Spleen (tissue), 11 donors: ENCODE results near the gene STEAP3. TPM values are rescaled to one million over a fixed set of nuclear protein-coding genes. Genes with fewer than 3 reads are reported as not detected.

Experiments used
- DNase-seq: peaks from one replicate; pipeline ENCODE4 v3.0.0-alpha.2; 2020
- H3K27ac ChIP-seq, 8 donors: fragments of 200-600 bp; sonication (generic) in 7 of 8; 1 replicate in 4 of 8; 2 replicates in 4 of 8; pipeline versions ENCODE4 v1.5.0 to v1.8.0; 2016 to 2021; ENCODE audit warnings: inconsistent platforms in 4 of 8, mild to moderate bottlenecking in 4 of 8, moderate library complexity in 1 of 8
- H3K27me3 ChIP-seq, 7 donors: fragments of 200-600 bp; sonication (generic) in 6 of 7; replicated peaks in 1 of 7; 1 replicate in 4 of 7; 2 replicates in 3 of 7; pipeline versions ENCODE4 v1.5.0 to v1.8.0; 2016 to 2021; ENCODE audit warnings: inconsistent platforms in 3 of 7, mild to moderate bottlenecking in 1 of 7
- H3K36me3 ChIP-seq, 6 donors: fragments of 200-600 bp; sonication (generic) in 5 of 6; 1 replicate in 4 of 6; 2 replicates in 2 of 6; pipeline versions ENCODE4 v1.5.0 to v1.8.0; 2016 to 2021; ENCODE audit warnings: inconsistent platforms in 2 of 6
- H3K4me1 ChIP-seq, 6 donors: fragments of 200-600 bp; sonication (generic) in 5 of 6; 1 replicate in 3 of 6; 2 replicates in 3 of 6; pipeline versions ENCODE4 v1.5.0 to v1.8.0; 2016 to 2021; ENCODE audit warnings: inconsistent platforms in 3 of 6
- H3K4me3 ChIP-seq, 8 donors: fragments of 200-600 bp; sonication (generic) in 7 of 8; 1 replicate in 4 of 8; 2 replicates in 4 of 8; pipeline versions ENCODE4 v1.5.0 to v1.8.0; 2016 to 2021; ENCODE audit warnings: inconsistent platforms in 4 of 8, mild to moderate bottlenecking in 4 of 8, moderate library complexity in 2 of 8
- H3K9me3 ChIP-seq, 8 donors: fragments of 200-600 bp; sonication (generic) in 7 of 8; 1 replicate in 4 of 8; 2 replicates in 4 of 8; pipeline versions ENCODE4 v1.5.0 to v1.8.0; 2016 to 2021; ENCODE audit warnings: inconsistent platforms in 4 of 8
- CTCF ChIP-seq, 11 experiments: fragments of 200-600 bp in 7 of 11; fragments of 450-650 bp in 4 of 11; sonication (generic) in 4 of 11; IDR thresholded peaks in 8 of 11; conservative IDR thresholded peaks in 3 of 11; 1 replicate in 7 of 11; 2 replicates in 4 of 11; pipeline versions ENCODE4 v1.4.0 to v1.8.0; 2016 to 2021; ENCODE audit warnings: antibody characterized with exemption in 11 of 11, inconsistent platforms in 4 of 11, mild to moderate bottlenecking in 1 of 11
- POLR2A ChIP-seq, 3 donors: fragments of 450-650 bp; IDR thresholded peaks; one replicate each; pipeline ENCODE4 v1.5.1; 2017; ENCODE audit warnings: antibody characterized with exemption in 3 of 3, mild to moderate bottlenecking in 1 of 3
- POLR2AphosphoS5 ChIP-seq, 3 donors: sonication (generic); formaldehyde crosslinking; IDR thresholded peaks; one replicate each; pipeline ENCODE4 v1.5.1; 2017; ENCODE audit warnings: antibody characterized with exemption in 3 of 3
- WGBS, 5 donors: extraction: QIAGEN DNeasy Blood & Tissue Kit in 3 of 5; methylation state at CpG; one replicate each; pipeline versions ENCODE4 v1.1.5 to v1.1.7; 2013 to 2018; 5-methylcytosine and 5-hydroxymethylcytosine counted together
- intact Hi-C: fragments of 100-400 bp; cut with DNase I; formaldehyde crosslinking; loops from one replicate; pipeline ENCODE4 v1.15.0; 2023; ENCODE audit warnings: low total_unique reads
- polyA plus RNA-seq, 3 donors: library from polyadenylated mRNA; stranded (reverse); fragments of 200-250 nt; gene quantifications; one replicate each; pipeline ENCODE4 v1.2.1, GENCODE V29; 2013
- total RNA-seq, 7 donors: library from RNA; depleted of rRNA in 3 of 7; stranded (reverse); fragments of >200 nt in 3 of 7; fragmentation: NEBNext Ultra II Directional in 4 of 7; extraction: Animal tissue kit (Norgen Biotek cat#: 25700) in 4 of 7; gene quantifications; one replicate each; pipeline versions ENCODE4 v1.1.0 to v1.2.1, GENCODE V29; 2016 to 2021
- donor health status: healthy with polysubstance abuse.
- donor health status: DM: no; HTN: no; CAD: no; lungs with moderate emphysema.
- donor health status: DM: no; HTN: no; CAD: no.
- donor health status: Bipolar disorder and iron deficiency.
- donor health status: healthy.
- donor health status: DM: no; HTN: no; CAD: no.
- donor health status: DM: yes; HTN: yes; CAD: no.

STEAP3 gene
- total and polyA plus RNA-seq, 10 donors, result 0.26 to 3.6 (median 1.5) TPM

- intact Hi-C loops, result no loop called here
- Histone ChIP-seq H3K9me3 (no peaks in the 10 kb centered on the region), H3K36me3 (peaks cover 0 to 6% (median 0%) of the 10 kb centered on the region in 6 donors), H3K27me3 (no peaks in the 10 kb centered on the region), H3K27ac (no peak overlapping the region), H3K4me1 (peaks cover 0 to 11% (median 0%) of the 10 kb centered on the region in 6 donors), H3K4me3 (no peak overlapping the region)
- TF ChIP-seq CTCF (IDR thresholded peaks at IDR 0.05 in 8 of 11, conservative IDR thresholded peaks at IDR 0.05 in 3 of 11), result no peak
- no peak for TF ChIP-seq POLR2A (IDR thresholded peaks at IDR 0.05)
- TF ChIP-seq POLR2AphosphoS5 (IDR thresholded peaks at IDR 0.05), result no peak
- WGBS, 5 donors, result 82 to 92% (median 87%) methylated on average over 6 of the region's 6 CpGs
- no peak for DNase-seq
Observed at GRCh38 chr2:119288576-119288975, 64.9 kb downstream of the STEAP3 start.

GRCh38 chr2:119289093-119289492, 65.5 kb downstream of the STEAP3 start:
- no peak for TF ChIP-seq POLR2AphosphoS5 (IDR thresholded peaks at IDR 0.05)
- no peak for TF ChIP-seq CTCF (IDR thresholded peaks at IDR 0.05 in 8 of 11, conservative IDR thresholded peaks at IDR 0.05 in 3 of 11)
- TF ChIP-seq POLR2A (IDR thresholded peaks at IDR 0.05), result no peak
- intact Hi-C loops, result no loop called here
- no peak for DNase-seq
- H3K4me1 ChIP-seq, result peaks cover 0 to 10% (median 0%) of the 10 kb centered on the region in 6 donors
- 73 to 87% (median 82%) methylated on average over 11 of the region's 11 CpGs for WGBS, 5 donors
- H3K9me3 ChIP-seq, result no peaks in the 10 kb centered on the region
- no peak overlapping the region for H3K4me3 ChIP-seq
- H3K27me3 ChIP-seq, result no peaks in the 10 kb centered on the region
- peaks cover 0 to 8% (median 0%) of the 10 kb centered on the region in 6 donors for H3K36me3 ChIP-seq
- peak overlapping the region in 1 of 8 donors; percentile 30 for H3K27ac ChIP-seq

GRCh38 chr2:119289642-119290041, 66.0 kb downstream of the STEAP3 start:
- Histone ChIP-seq H3K27me3 (no peaks in the 10 kb centered on the region), H3K27ac (peak overlapping the region in 1 of 8 donors; percentile 30), H3K4me1 (peaks cover 0 to 10% (median 0%) of the 10 kb centered on the region in 6 donors), H3K36me3 (peaks cover 0 to 14% (median 0%) of the 10 kb centered on the region in 6 donors), H3K9me3 (no peaks in the 10 kb centered on the region), H3K4me3 (no peak overlapping the region)
- intact Hi-C loops, result no loop called here
- no peak for DNase-seq
- TF ChIP-seq CTCF (IDR thresholded peaks at IDR 0.05 in 8 of 11, conservative IDR thresholded peaks at IDR 0.05 in 3 of 11) (no peak), POLR2AphosphoS5 (IDR thresholded peaks at IDR 0.05) (no peak), POLR2A (IDR thresholded peaks at IDR 0.05) (no peak)
- WGBS, 5 donors, result 78 to 90% (median 85%) methylated on average over 6 of the region's 6 CpGs

GRCh38 chr2:119290859-119291587, 67.4 kb downstream of the STEAP3 start:
- WGBS, 5 donors, result 50 to 90% (median 85%) methylated on average over 15 of the region's 15 CpGs
- DNase-seq, result no peak
- no peaks in the 10 kb centered on the region for H3K27me3 ChIP-seq
- no peaks in the 10 kb centered on the region for H3K9me3 ChIP-seq
- intact Hi-C loops, result no loop called here
- no peak for TF ChIP-seq POLR2AphosphoS5 (IDR thresholded peaks at IDR 0.05)
- peak in 5 of 11 experiments; percentile 40 to 79 (median 63) for TF ChIP-seq CTCF (IDR thresholded peaks at IDR 0.05 in 8 of 11, conservative IDR thresholded peaks at IDR 0.05 in 3 of 11)
- TF ChIP-seq POLR2A (IDR thresholded peaks at IDR 0.05), result no peak
- H3K4me1 ChIP-seq, result peaks cover 0 to 10% (median 0%) of the 10 kb centered on the region in 6 donors
- peaks cover 0 to 21% (median 0%) of the 10 kb centered on the region in 6 donors for H3K36me3 ChIP-seq
- no peak overlapping the region for H3K27ac ChIP-seq
- H3K4me3 ChIP-seq, result no peak overlapping the region
